OCI-LY7 (cell line): ENCODE measurements around the gene HTR2A.

Experiments used
- CTCF ChIP-seq: fragments of 200-600 bp; sonication (generic); conservative IDR thresholded peaks from 2 replicates; pipeline ENCODE4 v1.5.1; 2014; ENCODE audit warnings: mild to moderate bottlenecking, antibody characterized with exemption, low read length, moderate library complexity, mixed read lengths
- EZH2phosphoT487 ChIP-seq: fragments of 200-600 bp; sonication (generic); IDR thresholded peaks from 2 replicates; pipeline ENCODE4 v1.6.1; 2018; ENCODE audit warnings: low read depth, borderline replicate concordance, mild to moderate bottlenecking, mixed run types, antibody characterized with exemption, low read length, moderate library complexity, mixed read lengths

- TF ChIP-seq CTCF (no peak), EZH2phosphoT487 (no peak)
Observed at GRCh38 chr13:46858163-46858562, 38.7 kb downstream of the HTR2A start.
